NCI-H345 (cell line): ENCODE data around the gene APBB2.
"Not testable (repeated sequence)": the region's sequence is repeated elsewhere in the genome, so short reads cannot be mapped to it uniquely, and the experiment has no call there.

ENCODE experiments used
- DNase-seq: peaks from one replicate; lab custom pipeline; 2025; lab: John Stamatoyannopoulos, UW

The APBB2 gene

DNA sequence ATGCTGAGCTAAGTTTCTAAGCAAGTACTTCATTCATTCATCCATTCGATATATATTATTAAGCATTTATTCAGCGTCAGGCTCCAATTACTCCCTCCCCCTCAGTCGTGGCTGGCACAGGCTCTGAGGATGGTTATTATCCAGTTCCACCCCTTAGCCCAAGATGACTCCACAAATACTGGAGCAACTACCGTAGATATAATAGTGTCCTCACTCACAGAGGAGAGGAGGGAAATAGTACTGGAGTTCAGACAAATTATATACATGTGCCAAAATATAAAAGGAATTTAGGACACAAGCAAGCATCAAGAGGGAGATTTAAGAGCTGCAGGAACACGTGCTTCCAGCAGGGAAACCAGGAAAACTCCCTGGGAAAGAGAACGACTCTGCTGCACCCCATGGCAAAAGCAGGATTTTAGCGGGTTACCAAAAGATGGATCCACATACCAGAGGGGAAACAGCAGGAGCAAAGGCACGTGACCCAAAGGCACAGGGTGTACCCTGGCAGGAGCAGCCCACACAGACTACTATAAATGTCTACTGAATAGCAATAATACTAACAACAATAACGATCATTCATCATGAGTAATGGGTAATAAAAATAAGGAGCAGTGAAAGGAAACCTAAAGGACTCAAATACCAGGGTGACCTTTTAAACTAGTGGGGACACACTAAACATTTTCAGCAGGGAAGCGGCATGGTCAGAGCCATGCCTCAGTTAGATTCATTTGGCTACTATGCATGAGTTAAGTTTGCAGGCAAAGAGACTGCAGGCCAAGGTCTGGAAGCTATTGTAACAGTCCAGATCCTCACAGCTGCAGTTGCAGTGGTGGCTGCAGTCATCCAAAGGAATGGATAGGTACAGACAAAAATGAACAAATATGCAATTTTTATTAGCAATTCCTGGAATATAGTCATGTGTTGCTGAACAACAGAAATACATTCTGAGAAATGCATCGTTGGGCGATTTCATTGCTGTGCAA, 153.7 kb downstream of the APBB2 start:
- no peak for DNase-seq

DNA sequence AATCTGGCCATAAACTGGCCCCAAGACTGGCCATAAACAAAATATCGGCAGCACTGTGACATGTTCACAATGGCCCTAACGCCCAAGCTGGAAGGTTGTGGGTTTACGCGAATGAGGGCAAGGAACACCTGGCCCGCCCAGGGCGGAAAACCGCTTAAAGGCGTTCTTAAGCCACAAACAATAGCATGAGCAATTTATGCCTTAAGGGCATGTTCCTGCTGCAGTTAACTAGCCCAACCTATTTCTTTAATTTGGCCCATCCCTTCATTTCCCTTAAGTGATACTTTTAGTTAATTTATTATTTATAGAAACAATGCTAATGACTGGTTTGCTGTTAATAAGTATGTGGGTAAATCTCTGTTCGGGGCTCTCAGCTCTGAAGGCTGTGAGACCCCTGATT, 154.9 kb downstream of the APBB2 start:
- not testable (repeated sequence) for DNase-seq

GRCh38 chr4:41058426-41058825, 155.9 kb downstream of the APBB2 start:
- DNase-seq = no peak

GRCh38 chr4:41057467-41057866, 156.9 kb downstream of the APBB2 start:
- DNase-seq = no peak

DNA sequence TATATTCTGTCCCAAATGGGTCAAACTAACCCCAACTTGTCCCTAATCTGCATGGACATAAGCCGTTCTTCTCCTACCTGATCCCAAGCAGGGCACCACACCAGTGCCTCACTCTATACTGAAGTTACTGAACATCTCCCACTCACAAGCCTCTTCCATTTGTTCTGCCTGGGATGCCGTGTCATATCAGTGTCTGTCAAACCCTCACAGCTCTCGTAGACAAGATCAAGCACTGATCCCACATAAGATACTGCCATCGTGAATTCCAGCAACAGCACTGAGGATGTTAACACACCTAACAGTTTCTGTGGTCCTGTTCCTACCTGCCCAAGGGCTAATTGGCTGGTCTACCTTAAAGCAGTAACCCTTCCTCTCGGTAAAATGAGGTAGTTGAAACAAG, 162.1 kb downstream of the APBB2 start:
- DNase-seq = no peak

- DNase-seq = no peak
Observed at GRCh38 chr4:41050880-41051775, 163.2 kb downstream of the APBB2 start.

DNA sequence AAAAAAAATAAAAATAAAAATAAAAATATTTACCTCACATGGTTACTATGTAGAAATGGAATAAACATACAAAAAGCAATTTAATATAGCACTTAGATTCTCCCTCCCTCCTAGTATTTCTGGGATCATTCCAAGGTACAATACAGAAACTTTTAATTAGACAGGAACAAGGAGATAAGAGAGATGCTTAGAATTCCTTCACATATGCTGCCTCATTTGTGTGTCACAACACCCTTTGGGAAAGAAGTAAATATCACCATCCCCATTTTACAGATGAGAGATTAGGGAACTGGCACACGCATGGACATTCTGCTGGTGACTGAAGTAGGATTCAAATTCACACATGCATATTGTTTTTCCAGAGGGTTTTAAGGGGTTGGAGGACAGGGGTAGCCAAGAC, 164.2 kb downstream of the APBB2 start:
- no peak for DNase-seq

- DNase-seq = not testable (repeated sequence)
Observed at GRCh38 chr4:41049176-41049575, 165.2 kb downstream of the APBB2 start.

GRCh38 chr4:41044791-41045190, 169.6 kb downstream of the APBB2 start:
- DNase-seq = no peak

GRCh38 chr4:41044165-41044564, 170.2 kb downstream of the APBB2 start:
- DNase-seq = no peak

DNA sequence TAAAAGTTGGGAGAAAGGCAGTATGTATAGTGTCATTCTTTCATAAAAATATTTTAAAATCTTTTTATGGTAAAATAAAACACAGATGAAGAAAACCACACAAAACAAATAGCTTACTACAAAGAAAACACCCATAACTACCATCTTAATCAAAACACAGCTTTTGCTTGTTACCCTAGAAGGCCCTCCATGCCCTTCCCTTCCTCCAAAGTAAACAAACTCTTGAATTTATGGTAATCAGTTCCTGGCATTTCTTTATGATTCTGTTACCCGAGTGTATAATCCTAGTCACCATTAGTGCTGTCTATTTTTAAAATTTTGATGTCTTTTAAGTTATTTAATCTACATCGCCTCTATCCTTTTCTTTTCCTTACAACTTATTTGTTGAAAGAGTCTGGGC, 170.9 kb downstream of the APBB2 start:
- DNase-seq = no peak

- no peak for DNase-seq
Observed at GRCh38 chr4:41041551-41041950, 172.8 kb downstream of the APBB2 start.

DNA sequence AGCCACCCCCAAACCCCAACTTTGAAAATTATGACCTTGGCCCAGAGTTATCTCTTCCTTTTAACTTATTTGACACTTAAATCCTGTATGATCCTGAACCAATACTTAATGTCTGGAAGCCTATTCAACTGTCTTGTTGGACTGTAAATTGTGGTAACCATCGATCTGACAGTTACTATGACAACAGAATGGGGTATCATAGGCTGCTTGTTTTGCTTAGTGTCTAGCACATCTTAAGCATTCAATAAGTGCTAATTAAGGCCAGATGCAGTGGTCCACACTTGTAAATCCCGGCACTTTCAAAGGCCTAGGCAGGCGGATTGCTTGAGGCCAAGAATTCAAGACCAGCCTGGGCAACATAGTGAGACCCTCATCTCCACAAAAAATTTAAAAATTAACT, 175.0 kb downstream of the APBB2 start:
- no peak for DNase-seq

DNA sequence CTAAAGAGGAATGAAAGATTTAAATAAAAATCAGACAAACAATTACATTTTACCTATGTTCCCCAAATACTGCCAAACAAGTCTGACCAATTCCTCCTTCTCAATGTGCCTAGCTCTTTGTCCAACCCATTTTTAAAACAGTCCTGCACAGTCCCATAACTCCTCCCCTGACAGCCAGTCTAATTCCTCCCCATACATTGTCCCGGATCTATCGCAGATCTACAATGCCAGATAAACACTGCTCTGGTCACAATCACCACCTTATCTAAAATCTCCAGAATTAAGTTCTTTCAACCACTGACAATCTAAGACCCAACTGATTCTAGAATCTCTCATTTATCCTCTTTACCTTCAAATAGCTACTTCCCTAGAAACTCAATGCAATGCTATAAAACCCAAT, 176.0 kb downstream of the APBB2 start:
- DNase-seq = no peak

DNA sequence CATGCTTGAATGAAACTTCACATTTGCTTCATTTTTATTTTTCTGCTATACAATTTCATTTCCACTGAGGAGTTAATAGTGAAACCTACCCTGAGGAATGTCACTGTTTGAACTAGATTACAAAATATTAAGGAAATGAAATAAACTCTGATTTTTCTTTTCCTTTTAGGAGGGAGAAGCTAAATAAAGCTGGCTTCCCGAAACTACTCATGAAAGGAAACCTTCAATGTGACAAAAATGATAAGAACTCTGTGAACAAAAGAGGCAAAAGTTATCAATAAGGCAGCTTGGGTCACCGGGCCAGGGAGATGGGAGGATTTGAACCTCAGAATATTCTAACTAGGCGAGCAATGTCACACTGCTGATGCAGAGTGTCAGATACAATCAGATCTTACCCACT, 185.2 kb downstream of the APBB2 start:
- no peak for DNase-seq

GRCh38 chr4:41028392-41029076, 185.8 kb downstream of the APBB2 start:
- DNase-seq = no peak

- DNase-seq = no peak
Observed at GRCh38 chr4:41026971-41027370, 187.4 kb downstream of the APBB2 start.

DNA sequence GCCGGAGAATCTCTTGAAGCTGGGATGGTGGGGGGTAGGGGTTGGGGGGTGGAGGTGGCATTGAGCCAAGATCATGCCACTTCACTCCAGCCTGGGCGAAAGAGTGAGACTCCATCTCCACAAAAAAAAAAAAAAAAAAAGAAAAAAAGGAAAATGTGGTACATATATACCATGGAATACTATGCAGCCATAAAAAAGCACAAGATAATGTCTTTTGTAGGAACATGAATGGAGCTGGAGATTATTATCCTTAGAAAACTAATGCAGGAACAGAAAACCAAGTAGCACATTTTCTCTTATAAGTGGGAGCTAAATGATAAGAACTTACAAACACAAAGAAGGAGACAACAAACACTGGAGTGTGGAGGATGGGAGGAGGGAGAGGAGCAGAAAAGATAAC, 188.5 kb downstream of the APBB2 start:
- DNase-seq = no peak

- DNase-seq = no peak
Observed at GRCh38 chr4:41024556-41025491, 189.5 kb downstream of the APBB2 start.

DNA sequence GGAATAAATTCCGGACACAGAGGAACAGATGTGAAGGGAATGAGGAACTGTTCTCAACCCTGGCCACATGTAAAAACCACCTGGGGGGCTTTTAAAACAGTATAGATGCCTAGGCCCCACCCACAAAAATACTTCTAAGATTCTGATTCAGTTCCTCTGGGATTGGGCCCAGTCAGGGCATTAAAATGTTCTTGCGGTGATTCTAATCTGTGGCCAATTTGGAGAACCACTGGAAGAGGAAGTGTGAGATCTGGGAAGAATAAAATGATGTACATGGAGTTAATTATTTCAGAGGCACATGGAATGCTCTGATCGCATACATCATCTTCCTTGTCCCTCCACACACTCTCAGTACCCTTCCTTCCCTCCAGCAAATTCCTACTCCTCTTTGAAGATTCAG, 192.2 kb downstream of the APBB2 start:
- no peak for DNase-seq

DNA sequence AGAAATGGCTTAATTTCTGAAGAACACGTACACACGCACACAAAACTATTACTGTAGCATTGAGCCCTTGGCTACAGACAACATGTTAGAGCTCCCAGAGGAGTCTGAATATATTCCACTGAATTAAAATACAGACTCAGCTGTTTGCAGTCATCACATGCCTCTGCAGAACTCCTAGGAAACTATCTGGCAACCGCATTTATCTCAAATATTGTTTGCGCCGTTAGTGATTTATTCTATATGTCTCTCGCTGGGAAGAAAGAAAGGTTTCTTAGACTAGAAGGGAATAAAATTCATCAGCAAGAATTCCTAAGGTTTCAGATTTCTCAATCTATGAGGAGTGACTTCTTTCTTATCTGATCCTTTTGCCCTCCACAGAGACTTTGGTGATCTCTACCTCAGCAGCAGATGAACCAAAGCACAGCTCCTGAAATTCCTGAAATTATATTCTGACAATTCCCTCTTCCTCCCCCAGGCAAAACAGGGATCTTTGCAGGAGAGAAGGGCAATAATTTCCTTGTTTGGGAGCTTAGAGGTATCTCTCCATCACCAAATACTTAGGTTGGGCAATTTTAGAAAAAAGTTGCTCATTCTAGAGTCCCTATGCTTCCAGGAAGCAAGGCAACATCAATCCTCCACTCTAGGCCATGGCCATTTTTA, 199.2 kb downstream of the APBB2 start:
- no peak for DNase-seq
